Measurements from ENCODE around the gene SCAMP5.

DNA sequence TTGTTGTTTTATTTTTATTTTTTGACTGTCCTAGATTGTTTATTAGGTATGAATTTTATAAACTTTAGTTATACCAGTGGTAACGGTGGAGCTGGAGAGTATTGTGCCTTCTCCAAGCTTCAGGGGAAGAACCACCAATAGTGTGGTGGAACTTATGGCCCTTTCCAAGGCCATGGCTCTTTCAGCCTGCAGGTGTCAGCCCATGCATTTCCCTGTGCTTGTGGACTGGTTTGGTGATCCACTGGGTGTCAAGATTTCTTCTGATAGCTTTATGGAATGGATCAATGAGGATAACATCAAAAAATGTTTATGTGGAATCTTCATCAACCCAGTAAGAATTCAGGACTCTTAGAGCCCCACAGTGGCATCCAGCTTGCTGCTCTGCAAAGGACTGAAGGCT is 19.2 kb upstream of the SCAMP5 start:
- TF ChIP-seq, protein P1, sequence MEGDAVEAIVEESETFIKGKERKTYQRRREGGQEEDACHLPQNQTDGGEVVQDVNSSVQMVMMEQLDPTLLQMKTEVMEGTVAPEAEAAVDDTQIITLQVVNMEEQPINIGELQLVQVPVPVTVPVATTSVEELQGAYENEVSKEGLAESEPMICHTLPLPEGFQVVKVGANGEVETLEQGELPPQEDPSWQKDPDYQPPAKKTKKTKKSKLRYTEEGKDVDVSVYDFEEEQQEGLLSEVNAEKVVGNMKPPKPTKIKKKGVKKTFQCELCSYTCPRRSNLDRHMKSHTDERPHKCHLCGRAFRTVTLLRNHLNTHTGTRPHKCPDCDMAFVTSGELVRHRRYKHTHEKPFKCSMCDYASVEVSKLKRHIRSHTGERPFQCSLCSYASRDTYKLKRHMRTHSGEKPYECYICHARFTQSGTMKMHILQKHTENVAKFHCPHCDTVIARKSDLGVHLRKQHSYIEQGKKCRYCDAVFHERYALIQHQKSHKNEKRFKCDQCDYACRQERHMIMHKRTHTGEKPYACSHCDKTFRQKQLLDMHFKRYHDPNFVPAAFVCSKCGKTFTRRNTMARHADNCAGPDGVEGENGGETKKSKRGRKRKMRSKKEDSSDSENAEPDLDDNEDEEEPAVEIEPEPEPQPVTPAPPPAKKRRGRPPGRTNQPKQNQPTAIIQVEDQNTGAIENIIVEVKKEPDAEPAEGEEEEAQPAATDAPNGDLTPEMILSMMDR (IDR thresholded peaks at IDR 0.05) = no peak
- TF ChIP-seq POLR2A (IDR thresholded peaks at IDR 0.05) = no peak

Data from tibial nerve (tissue), 3 donors.